Measurements from ENCODE around the gene WWC2.
A peak's percentile ranks its signal among the peaks of the same experiment; 100 is the strongest.

WWC2 gene

GRCh38 chr4:183240581-183241321, 141.7 kb downstream of the WWC2 start:
- TF ChIP-seq CTCF (IDR thresholded peaks at IDR 0.05) = no peak

DNA sequence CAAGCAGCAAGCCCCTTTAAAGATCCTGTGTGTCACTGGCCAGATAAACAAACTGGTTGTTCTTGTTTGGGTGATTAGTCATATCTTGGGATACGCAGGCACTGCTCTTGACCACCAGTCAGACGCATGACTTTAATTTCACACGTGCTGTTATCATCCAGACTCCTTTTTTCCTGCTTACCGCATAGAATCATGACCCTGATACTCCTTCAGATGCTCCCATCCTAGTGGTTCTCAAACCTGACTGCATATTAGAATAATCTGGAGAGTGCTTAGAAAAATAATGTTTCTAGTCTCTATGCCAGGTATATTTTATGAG, 142.2 kb downstream of the WWC2 start:
- TF ChIP-seq CTCF (IDR thresholded peaks at IDR 0.05) = no peak

- TF ChIP-seq CTCF (IDR thresholded peaks at IDR 0.05) = no peak
Measured at GRCh38 chr4:183241721-183242151, 142.7 kb downstream of the WWC2 start.

- no peak for TF ChIP-seq CTCF (IDR thresholded peaks at IDR 0.05)
Measured at GRCh38 chr4:183242291-183242690, 143.2 kb downstream of the WWC2 start.

- no peak for TF ChIP-seq CTCF (IDR thresholded peaks at IDR 0.05)
Measured at GRCh38 chr4:183244019-183244418, 145.0 kb downstream of the WWC2 start.

DNA sequence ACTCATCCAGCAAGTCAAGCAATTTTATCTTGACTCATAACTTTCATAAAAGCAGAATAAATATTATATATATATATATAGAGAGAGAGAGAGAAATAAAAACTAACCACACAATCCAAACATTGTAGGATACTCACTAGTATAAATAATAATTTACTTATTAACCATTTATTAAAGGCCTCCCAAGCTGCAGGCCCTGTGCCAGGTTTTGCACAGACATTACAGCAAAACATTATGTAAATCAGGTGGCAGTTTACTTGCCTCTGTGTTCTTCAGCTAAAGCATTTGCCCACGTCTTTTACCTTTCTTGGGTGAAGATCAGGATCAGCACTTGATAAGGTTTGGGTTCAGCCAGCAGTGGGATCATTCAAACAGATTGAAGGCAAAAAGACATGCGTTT, 145.4 kb downstream of the WWC2 start:
- TF ChIP-seq CTCF (IDR thresholded peaks at IDR 0.05) = no peak

DNA sequence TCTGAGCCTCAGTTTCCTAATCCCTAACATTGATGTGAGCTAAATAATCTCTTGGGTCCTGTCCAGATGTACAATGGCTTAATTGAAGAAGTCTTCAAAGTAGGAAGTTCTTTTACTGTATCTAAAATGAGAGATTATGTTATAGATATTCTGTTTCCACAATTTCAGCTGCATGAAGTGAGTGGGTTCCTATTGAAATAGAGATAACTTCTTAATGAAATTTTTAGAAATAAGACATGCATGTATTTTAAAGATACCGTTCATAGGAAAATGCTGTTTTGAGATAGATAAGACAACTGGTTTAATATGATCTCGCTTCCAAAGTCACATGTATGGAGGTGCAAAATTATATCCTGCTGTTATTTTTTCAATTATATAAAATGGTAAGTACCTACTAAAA, 149.1 kb downstream of the WWC2 start:
- no peak for TF ChIP-seq CTCF (IDR thresholded peaks at IDR 0.05)

- peak; percentile 52 for TF ChIP-seq CTCF (IDR thresholded peaks at IDR 0.05)
Measured at GRCh38 chr4:183249854-183250253, 150.8 kb downstream of the WWC2 start.

All from LNCAP (cell line).